NB4 (cell line): ENCODE data around the gene CALN1.

Experiments
- DNase-seq: peaks from one replicate; pipeline ENCODE4 v3.0.0; 2010; ENCODE audit warnings: low read depth
- H3K4me3 ChIP-seq: one replicate; pipeline ENCODE4 v1.5.1; 2011; ENCODE audit warnings: mild to moderate bottlenecking, low read depth, low read length, moderate library complexity
- CTCF ChIP-seq: IDR thresholded peaks from one replicate; pipeline ENCODE4 v1.5.1; 2012; ENCODE audit warnings: low read depth, low read length
- MYC ChIP-seq: IDR thresholded peaks from 2 replicates; pipeline ENCODE4 v1.6.1; 2011; ENCODE audit warnings: low read depth, low read length
- POLR2A ChIP-seq: IDR thresholded peaks from 2 replicates; pipeline ENCODE4 v1.6.1; 2011; ENCODE audit warnings: mild to moderate bottlenecking; ENCODE audit not compliant: insufficient read length; ENCODE audit errors: extremely low read depth
- TF ChIP-seq, protein P1 (sequence below): IDR thresholded peaks from 2 replicates; pipeline ENCODE4 v1.6.1; 2011; ENCODE audit warnings: low read depth, low read length

Gene CALN1

GRCh38 chr7:72114129-72114528 is 298.0 kb downstream of the CALN1 start:
- TF ChIP-seq, protein P1, sequence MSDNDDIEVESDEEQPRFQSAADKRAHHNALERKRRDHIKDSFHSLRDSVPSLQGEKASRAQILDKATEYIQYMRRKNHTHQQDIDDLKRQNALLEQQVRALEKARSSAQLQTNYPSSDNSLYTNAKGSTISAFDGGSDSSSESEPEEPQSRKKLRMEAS, result no peak
- TF ChIP-seq MYC (no peak), POLR2A (no peak), CTCF (no peak)
- DNase-seq, result no peak

DNA sequence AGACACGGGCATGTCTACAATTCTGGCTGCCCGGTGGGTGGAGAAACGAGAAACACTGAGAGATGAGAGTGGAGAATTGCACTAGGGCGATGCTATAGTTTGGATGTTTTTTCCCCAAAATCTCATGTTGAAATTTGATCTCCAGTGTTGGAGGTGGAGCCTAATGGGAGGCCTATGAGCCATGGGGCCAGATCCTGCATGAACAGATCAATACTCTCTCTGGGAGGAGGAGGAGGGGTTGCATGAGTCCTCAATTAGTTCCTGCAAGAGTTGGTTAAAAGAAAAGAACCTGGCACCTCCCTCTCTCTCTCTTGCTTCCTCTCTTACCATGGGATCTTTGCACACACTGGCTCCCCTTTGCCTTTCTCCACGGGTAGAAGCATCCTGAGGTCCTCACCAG is 299.1 kb downstream of the CALN1 start:
- no peak for DNase-seq
- TF ChIP-seq POLR2A (no peak), CTCF (no peak), MYC (no peak)
- TF ChIP-seq, protein P1, result no peak
- H3K4me3 ChIP-seq, result no peak overlapping the region

More at GRCh38 chr7:72114129-72114528, 298.0 kb downstream of the CALN1 start:
- no peak overlapping the region for H3K4me3 ChIP-seq

DNA sequence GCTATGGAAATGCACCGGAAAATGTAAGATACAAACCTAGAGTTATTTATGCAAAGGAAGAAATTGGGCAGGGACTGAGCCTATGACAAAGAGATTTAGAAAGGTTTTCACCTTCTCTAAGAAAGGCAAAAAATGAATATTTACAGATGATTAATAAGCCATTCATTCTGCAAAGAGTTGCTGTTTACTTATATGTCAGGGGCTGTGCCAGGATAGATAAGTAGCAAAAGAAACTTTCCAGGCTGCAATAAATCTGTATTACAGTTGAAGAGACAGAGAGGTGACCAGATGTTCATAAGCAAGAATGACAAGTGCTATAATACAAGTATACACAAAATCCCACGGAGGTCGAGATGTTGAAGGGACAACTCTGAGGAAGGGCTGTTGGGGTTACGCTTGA is 299.6 kb downstream of the CALN1 start:
- TF ChIP-seq, protein P1, result no peak
- TF ChIP-seq POLR2A (no peak), MYC (no peak), CTCF (no peak)
- DNase-seq, result no peak
- H3K4me3 ChIP-seq, result no peak overlapping the region

DNA sequence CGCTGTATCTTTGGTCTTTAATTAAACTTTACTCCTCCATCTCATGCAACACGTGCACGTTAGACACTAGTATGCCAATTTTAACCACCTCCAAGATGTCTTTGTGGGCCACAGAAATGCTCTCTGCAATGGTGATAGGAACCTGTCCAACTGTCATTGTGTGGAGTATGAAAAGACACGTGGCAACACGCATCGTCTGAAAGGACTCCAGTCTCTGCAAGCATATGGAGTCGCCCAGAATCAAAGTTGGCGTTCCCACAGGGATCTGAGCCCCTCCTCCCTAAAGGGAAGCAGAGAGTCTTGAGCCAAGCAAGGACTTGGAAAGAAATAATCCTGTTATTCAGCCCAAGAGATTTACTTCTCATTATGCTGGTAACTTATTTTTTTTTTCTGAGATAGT is 301.1 kb downstream of the CALN1 start:
- H3K4me3 ChIP-seq, result no peak overlapping the region
- TF ChIP-seq CTCF (no peak), POLR2A (no peak), MYC (no peak)
- TF ChIP-seq, protein P1, result no peak
- DNase-seq, result no peak

DNA sequence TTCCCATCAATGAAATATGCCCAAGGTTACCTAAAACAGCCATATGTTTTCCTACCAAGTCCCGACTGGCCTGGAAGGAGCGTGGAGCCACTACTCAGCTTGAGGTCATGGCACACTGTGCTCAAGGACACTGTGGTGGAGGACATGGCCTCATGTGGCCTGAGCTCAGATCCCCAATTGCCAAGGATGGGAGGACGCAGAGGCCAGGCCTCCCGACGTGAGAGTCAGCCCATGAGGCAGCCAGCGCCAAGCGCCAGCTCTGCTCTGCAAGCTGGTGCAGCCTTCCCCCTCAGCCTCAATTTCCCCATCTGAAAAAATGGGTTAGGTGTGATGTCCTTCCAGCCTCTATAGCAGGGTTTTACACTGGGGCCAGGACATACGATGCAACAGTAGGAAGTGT is 302.6 kb downstream of the CALN1 start:
- TF ChIP-seq POLR2A (no peak), CTCF (no peak), MYC (no peak)
- TF ChIP-seq, protein P1, result no peak
- no peak for DNase-seq
- H3K4me3 ChIP-seq, result no peak overlapping the region

- no peak for TF ChIP-seq MYC
- no peak for TF ChIP-seq POLR2A
- no peak for TF ChIP-seq CTCF
- H3K4me3 ChIP-seq, result no peak overlapping the region
- DNase-seq, result no peak
These were observed 305.7 kb downstream of the CALN1 start for GRCh38 chr7:72106405-72106804.
